Activated T-helper 2 cell treated with anti-CD3 and anti-CD28 coated beads, Interferon-gamma antibody, Interleukin-2, Interleukin-4, amounts not matched to agents 10 μg/mL and 5 μg/mL and 100 μg/mL, durations not matched to agents 14 hours and 24 hours and 36 hours (primary cell): ENCODE measurements around the gene RIC1. TPM values are rescaled to one million over a fixed set of nuclear protein-coding genes. Genes with fewer than 3 reads are reported as not detected.

Experiments
- DNase-seq: peaks from one replicate; pipeline ENCODE4 v3.0.0; 2021; ENCODE audit warnings: low spot score
- H3K27ac Mint-ChIP-seq: one replicate; pipeline ENCODE4 v1.8.0; 2021; ENCODE audit warnings: mixed read lengths
- H3K27me3 Mint-ChIP-seq: one replicate; pipeline ENCODE4 v1.8.0; 2021; ENCODE audit warnings: low read depth, mixed read lengths
- H3K36me3 Mint-ChIP-seq: one replicate; pipeline ENCODE4 v1.8.0; 2021; ENCODE audit warnings: low read depth, mixed read lengths
- H3K4me1 Mint-ChIP-seq: one replicate; pipeline ENCODE4 v1.8.0; 2021; ENCODE audit warnings: low read depth, mixed read lengths
- H3K4me3 Mint-ChIP-seq: one replicate; pipeline ENCODE4 v1.8.0; 2021; ENCODE audit warnings: low read depth, mild to moderate bottlenecking, moderate library complexity, mixed read lengths
- H3K9me3 Mint-ChIP-seq: one replicate; pipeline ENCODE4 v1.8.0; 2021; ENCODE audit warnings: mixed read lengths
- intact Hi-C: fragments of 100-400 bp; cut with micrococcal nuclease; formaldehyde crosslinking; loops from one replicate; pipeline ENCODE4 v1.15.1; 2023
- total RNA-seq: library from RNA; stranded (reverse); gene quantifications from 2 replicates; pipeline ENCODE4 v1.2.3, GENCODE V29; 2022

The RIC1 gene
- total RNA-seq, 1 donor from 2014 or later: 21.5 TPM

GRCh38 chr9:5815461-5815860 is 186.6 kb downstream of the RIC1 start:
- H3K27me3 Mint-ChIP-seq: no peaks in the 10 kb centered on the region
- intact Hi-C loops: no loop called here
- DNase-seq: no peak
- H3K4me1 Mint-ChIP-seq: peaks cover 16% of the 10 kb centered on the region
- no peak overlapping the region for H3K27ac Mint-ChIP-seq
- H3K9me3 Mint-ChIP-seq: no peaks in the 10 kb centered on the region
- H3K36me3 Mint-ChIP-seq: peaks cover 56% of the 10 kb centered on the region
- H3K4me3 Mint-ChIP-seq: no peak overlapping the region

DNA sequence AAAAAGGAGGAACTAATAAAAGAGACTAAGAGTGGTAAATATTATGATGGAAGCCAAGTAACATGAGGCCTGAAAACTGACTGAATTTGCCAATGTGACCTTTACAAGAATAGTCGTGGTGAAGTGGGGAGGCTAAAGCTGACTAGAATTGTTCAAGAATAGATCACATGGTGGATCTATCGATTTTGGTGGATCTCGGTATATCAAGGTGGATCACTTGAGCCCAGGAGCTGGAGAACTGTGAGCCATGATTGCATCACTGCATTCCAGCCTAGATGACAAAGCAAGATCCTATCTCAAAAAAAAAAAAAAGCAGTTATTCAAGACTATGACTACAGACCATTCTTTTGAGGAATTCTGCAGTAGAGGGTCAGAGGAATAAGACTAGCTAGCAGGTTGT is 189.0 kb downstream of the RIC1 start:
- peaks cover 51% of the 10 kb centered on the region for H3K36me3 Mint-ChIP-seq
- peaks cover 20% of the 10 kb centered on the region for H3K4me1 Mint-ChIP-seq
- H3K27me3 Mint-ChIP-seq: no peaks in the 10 kb centered on the region
- intact Hi-C loops: no loop called here
- DNase-seq: no peak
- no peaks in the 10 kb centered on the region for H3K9me3 Mint-ChIP-seq
- H3K27ac Mint-ChIP-seq: no peak overlapping the region
- no peak overlapping the region for H3K4me3 Mint-ChIP-seq

- no peak for DNase-seq
- H3K36me3 Mint-ChIP-seq: peaks cover 55% of the 10 kb centered on the region
- peaks cover 20% of the 10 kb centered on the region for H3K4me1 Mint-ChIP-seq
- intact Hi-C loops: no loop called here
- H3K27ac Mint-ChIP-seq: no peak overlapping the region
- H3K4me3 Mint-ChIP-seq: no peak overlapping the region
- no peaks in the 10 kb centered on the region for H3K9me3 Mint-ChIP-seq
- H3K27me3 Mint-ChIP-seq: no peaks in the 10 kb centered on the region
Observed at GRCh38 chr9:5818424-5819142, 189.7 kb downstream of the RIC1 start.

GRCh38 chr9:5819174-5819573 is 190.3 kb downstream of the RIC1 start:
- Mint-ChIP-seq H3K9me3 (no peaks in the 10 kb centered on the region), H3K27ac (no peak overlapping the region), H3K36me3 (peaks cover 55% of the 10 kb centered on the region), H3K4me1 (peaks cover 20% of the 10 kb centered on the region), H3K27me3 (no peaks in the 10 kb centered on the region), H3K4me3 (no peak overlapping the region)
- DNase-seq: no peak
- intact Hi-C loops: no loop called here

DNA sequence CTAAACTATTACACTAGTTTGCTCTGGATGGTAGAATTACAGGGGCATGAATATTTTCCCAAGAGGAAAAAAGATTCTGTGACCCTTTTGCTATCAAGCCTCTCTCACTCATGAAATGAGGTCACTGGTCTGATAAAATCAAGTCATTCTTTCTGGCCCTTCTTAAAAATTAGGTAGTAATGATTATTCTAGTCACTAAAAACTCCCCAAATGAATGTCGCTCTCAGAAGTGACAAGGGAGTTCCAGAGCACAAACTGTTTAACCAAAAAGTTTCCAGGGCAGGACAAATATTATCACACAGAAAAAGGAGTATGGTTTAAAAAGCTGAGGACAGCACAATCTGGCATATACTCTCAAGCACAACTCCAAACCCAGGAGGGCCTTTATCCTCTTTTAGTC is 191.5 kb downstream of the RIC1 start:
- no peaks in the 10 kb centered on the region for H3K9me3 Mint-ChIP-seq
- peaks cover 65% of the 10 kb centered on the region for H3K36me3 Mint-ChIP-seq
- peaks cover 25% of the 10 kb centered on the region for H3K4me1 Mint-ChIP-seq
- H3K27me3 Mint-ChIP-seq: no peaks in the 10 kb centered on the region
- no peak overlapping the region for H3K4me3 Mint-ChIP-seq
- DNase-seq: no peak
- H3K27ac Mint-ChIP-seq: peak overlapping the region; percentile 20
- intact Hi-C loops: no loop called here

- H3K36me3 Mint-ChIP-seq: peaks cover 64% of the 10 kb centered on the region
- H3K4me1 Mint-ChIP-seq: peaks cover 36% of the 10 kb centered on the region
- intact Hi-C loops: no loop called here
- no peaks in the 10 kb centered on the region for H3K9me3 Mint-ChIP-seq
- H3K4me3 Mint-ChIP-seq: no peak overlapping the region
- peak overlapping the region; percentile 54 for H3K27ac Mint-ChIP-seq
- H3K27me3 Mint-ChIP-seq: no peaks in the 10 kb centered on the region
- DNase-seq: no peak
Observed at GRCh38 chr9:5825223-5825622, 196.3 kb downstream of the RIC1 start.

Other genes starting within 250 kb of the RIC1 start
- gene PLGRKT, start 191.2 kb upstream of the RIC1 start, total RNA-seq: 39.3 and 42.3 TPM in 2 replicates
- 36.7 and 40.5 TPM in 2 replicates for gene CD274, start 178.6 kb upstream of the RIC1 start, total RNA-seq
- 1.7 and 2.0 TPM in 2 replicates for gene PDCD1LG2, start 118.6 kb upstream of the RIC1 start, total RNA-seq
- 21.1 and 25.3 TPM in 2 replicates for gene ERMP1, start 204.0 kb downstream of the RIC1 start, total RNA-seq